Measurements from ENCODE around the gene TLR6.

DNA sequence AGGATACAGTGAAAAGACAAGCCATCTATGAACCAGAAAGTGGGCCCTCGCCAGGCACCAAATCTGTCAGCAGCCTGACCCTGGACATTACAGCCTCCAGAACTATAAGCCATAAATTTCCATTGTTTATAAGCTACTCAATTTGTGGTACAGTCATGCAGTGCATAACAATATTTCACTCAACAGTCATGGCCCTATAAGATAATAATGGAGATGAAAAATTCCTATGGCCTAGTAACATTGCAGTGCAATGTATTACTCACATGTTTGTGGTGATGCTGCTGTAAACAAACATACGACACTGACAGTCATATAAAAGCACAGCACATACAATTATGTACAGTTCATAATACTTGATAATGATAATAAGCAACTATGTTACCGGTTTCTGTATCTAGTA is 34.9 kb downstream of the TLR6 start:
- TF ChIP-seq YY1 (IDR thresholded peaks at IDR 0.05; ENCODE audit: insufficient read depth, insufficient read length) (no peak), ZNF274 (IDR thresholded peaks at IDR 0.05; ENCODE audit: low read depth, low read length) (no peak)
